Erythroblast (primary cell): ENCODE measurements around the gene PDE6H.

Source experiments
- GATA1 ChIP-seq: IDR thresholded peaks from 2 replicates; pipeline ENCODE4 v1.6.1; 2011; ENCODE audit warnings: low read depth, mild to moderate bottlenecking, control low read depth, low read length, moderate library complexity
- POLR2A ChIP-seq: IDR thresholded peaks from 2 replicates; pipeline ENCODE4 v1.6.1; 2011; ENCODE audit warnings: mild to moderate bottlenecking, low read length

GRCh38 chr12:14979468-14979867 is 6.6 kb downstream of the PDE6H start:
- TF ChIP-seq POLR2A = no peak
- no peak for TF ChIP-seq GATA1
